Right lung (tissue), 5 donors: ENCODE results near the gene MRS2. TPM values are rescaled to one million over a fixed set of nuclear protein-coding genes. Genes with fewer than 3 reads are reported as not detected.

ENCODE experiments used
- DNase-seq, 2 donors: peaks; one replicate each; pipeline ENCODE4 v3.0.0-alpha.2; 2013
- polyA plus RNA-seq, 5 donors: library from polyadenylated mRNA; unstranded; fragments of 120-200 nt; gene quantifications; one replicate each; pipeline versions ENCODE4 v1.2.1 to v1.2.3, GENCODE V29; 2013; ENCODE audit warnings: inconsistent platforms in 1 of 5, low replicate concordance in 1 of 5; ENCODE audit not compliant: insufficient read length in 5 of 5, insufficient read depth in 1 of 5

The MRS2 gene
- polyA plus RNA-seq, 5 donors: 26.0 to 33.1 (median 30.8) TPM

- no peak for DNase-seq
Observed at GRCh38 chr6:24469811-24470210, 67.1 kb downstream of the MRS2 start.

GRCh38 chr6:24472181-24472580, 69.4 kb downstream of the MRS2 start:
- no peak for DNase-seq

Other genes with a start within 250 kb of the MRS2 start
- 10 to 100 TPM in 4 of 5 donors, 1 to 10 TPM in 1; 8.3 to 16.6 (median 12.2) TPM for gene DCDC2, start 44.9 kb upstream of the MRS2 start, polyA plus RNA-seq
- gene GPLD1, start 86.6 kb downstream of the MRS2 start, polyA plus RNA-seq: 1 to 10 TPM; 2.2 to 3.1 (median 2.9) TPM
- gene ALDH5A1, start 92.0 kb downstream of the MRS2 start, polyA plus RNA-seq: 10 to 100 TPM in 4 of 5 donors, 1 to 10 TPM in 1; 9.2 to 13.8 (median 12.2) TPM
- under 1 TPM; 0.27 to 0.61 (median 0.49) TPM for gene KIAA0319, start 243.3 kb downstream of the MRS2 start, polyA plus RNA-seq